Mesothelial cell of epicardium (in vitro differentiated cells): ENCODE results near the gene MYO16. TPM values are rescaled to one million over a fixed set of nuclear protein-coding genes. Genes with fewer than 3 reads are reported as not detected.

ENCODE experiments used
- DNase-seq, 2 experiments: peaks; one replicate each; pipeline ENCODE4 v3.0.0; 2021; ENCODE audit warnings: low spot score in 2 of 2; ENCODE audit not compliant: unreplicated experiment in 2 of 2
- H3K27ac Mint-ChIP-seq: 2 replicates; pipeline ENCODE4 v1.8.0; 2021; ENCODE audit warnings: mixed read lengths
- H3K27me3 Mint-ChIP-seq: 2 replicates; pipeline ENCODE4 v1.8.0; 2021; ENCODE audit warnings: low read depth, mixed read lengths
- H3K36me3 Mint-ChIP-seq: 2 replicates; pipeline ENCODE4 v1.8.0; 2021; ENCODE audit warnings: mixed read lengths
- H3K4me1 Mint-ChIP-seq: 2 replicates; pipeline ENCODE4 v1.8.0; 2021; ENCODE audit warnings: mixed read lengths
- H3K4me3 Mint-ChIP-seq: 2 replicates; pipeline ENCODE4 v1.8.0; 2021; ENCODE audit warnings: mild to moderate bottlenecking, moderate library complexity, mixed read lengths
- H3K9me3 Mint-ChIP-seq: 2 replicates; pipeline ENCODE4 v1.8.0; 2021; ENCODE audit warnings: mixed read lengths
- CTCF ChIP-seq: fragments of 200-600 bp; sonication (generic); IDR thresholded peaks from one replicate; pipeline ENCODE4 v1.5.0; 2021; ENCODE audit warnings: antibody characterized with exemption; ENCODE audit not compliant: unreplicated experiment
- total RNA-seq: library from RNA; stranded (reverse); gene quantifications from 3 replicates; pipeline ENCODE4 v1.2.1, GENCODE V29; 2021

The MYO16 gene
- total RNA-seq, 1 donor from 2014 or later = 0.07 TPM

- no peak overlapping the region for H3K27ac Mint-ChIP-seq
These were observed 603.9 kb downstream of the MYO16 start for GRCh38 chr13:109233293-109233692.

GRCh38 chr13:109235901-109236300 is 606.5 kb downstream of the MYO16 start:
- Mint-ChIP-seq H3K27me3 (no peaks in the 10 kb centered on the region), H3K4me3 (no peak overlapping the region), H3K4me1 (peaks cover 1% of the 10 kb centered on the region), H3K9me3 (no peaks in the 10 kb centered on the region), H3K27ac (no peak overlapping the region), H3K36me3 (no peaks in the 10 kb centered on the region)
- DNase-seq = no peak
- TF ChIP-seq CTCF = no peak

More at GRCh38 chr13:109233293-109233692, 603.9 kb downstream of the MYO16 start:
- no peaks in the 10 kb centered on the region for H3K27me3 Mint-ChIP-seq
- H3K9me3 Mint-ChIP-seq = peaks cover 9% of the 10 kb centered on the region
- no peak overlapping the region for H3K4me3 Mint-ChIP-seq
- TF ChIP-seq CTCF = no peak
- H3K4me1 Mint-ChIP-seq = no peaks in the 10 kb centered on the region
- no peak for DNase-seq
- no peaks in the 10 kb centered on the region for H3K36me3 Mint-ChIP-seq

- H3K27ac Mint-ChIP-seq = no peak overlapping the region
- peaks cover 5% of the 10 kb centered on the region for H3K9me3 Mint-ChIP-seq
- H3K36me3 Mint-ChIP-seq = no peaks in the 10 kb centered on the region
- no peaks in the 10 kb centered on the region for H3K27me3 Mint-ChIP-seq
- peaks cover 11% of the 10 kb centered on the region for H3K4me1 Mint-ChIP-seq
- no peak for DNase-seq
- H3K4me3 Mint-ChIP-seq = no peak overlapping the region
- TF ChIP-seq CTCF = no peak
These were observed 611.7 kb downstream of the MYO16 start for GRCh38 chr13:109241160-109241559.

GRCh38 chr13:109243311-109243951 is 614.0 kb downstream of the MYO16 start:
- Mint-ChIP-seq H3K9me3 (peaks cover 14% of the 10 kb centered on the region), H3K36me3 (peaks cover 2% of the 10 kb centered on the region), H3K27me3 (no peaks in the 10 kb centered on the region), H3K4me1 (peaks cover 11% of the 10 kb centered on the region), H3K27ac (peak overlapping the region; percentile 22), H3K4me3 (no peak overlapping the region)
- DNase-seq = no peak
- TF ChIP-seq CTCF = no peak

GRCh38 chr13:109244566-109244965 is 615.2 kb downstream of the MYO16 start:
- peaks cover 2% of the 10 kb centered on the region for H3K36me3 Mint-ChIP-seq

More at GRCh38 chr13:109244566-109244965, 615.2 kb downstream of the MYO16 start:
- H3K27ac Mint-ChIP-seq = no peak overlapping the region
- no peak for DNase-seq
- peaks cover 22% of the 10 kb centered on the region for H3K9me3 Mint-ChIP-seq
- peaks cover 11% of the 10 kb centered on the region for H3K4me1 Mint-ChIP-seq
- no peak for TF ChIP-seq CTCF
- H3K27me3 Mint-ChIP-seq = no peaks in the 10 kb centered on the region
- no peak overlapping the region for H3K4me3 Mint-ChIP-seq
